ENCODE data around the gene CRHR2. TPM values are rescaled to one million over a fixed set of nuclear protein-coding genes. Genes with fewer than 3 reads are reported as not detected.

Gene CRHR2
- polyA plus RNA-seq, 1 donor from 2014 or later, result 0.15 TPM

DNA sequence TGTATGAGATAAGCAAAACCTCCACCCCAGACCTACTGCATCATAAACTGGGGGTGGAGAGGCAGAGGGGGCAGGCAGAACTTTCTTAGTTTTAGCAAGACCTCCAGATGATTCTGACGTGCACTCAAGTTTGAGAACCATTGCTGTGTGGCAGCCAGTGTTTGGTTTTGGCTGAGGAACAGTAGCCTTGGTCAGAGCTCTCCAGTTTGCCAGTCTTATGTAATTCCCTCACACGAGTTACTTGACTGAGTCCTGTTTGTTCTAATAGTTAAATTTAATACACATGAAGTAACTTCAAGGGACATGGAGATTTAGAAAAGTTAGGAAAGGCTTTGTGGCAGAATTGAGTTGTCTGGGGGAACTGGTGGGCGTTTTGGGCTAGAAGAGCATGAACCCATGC lies 49.0 kb downstream of the CRHR2 start:
- H3K36me3 ChIP-seq (ENCODE audit: insufficient read depth, low read length), result peaks cover 5% of the 10 kb centered on the region
- H3K4me2 ChIP-seq (ENCODE audit: low read length), result no peak overlapping the region
- TF ChIP-seq EP300 (conservative IDR thresholded peaks at IDR 0.05; ENCODE audit: poor library complexity, severe bottlenecking) (no peak), MXI1 (conservative IDR thresholded peaks at IDR 0.05; ENCODE audit: poor library complexity, severe bottlenecking) (no peak), TAF1 (IDR thresholded peaks at IDR 0.05; ENCODE audit: low read depth) (no peak), EZH2 (IDR thresholded peaks at IDR 0.05; ENCODE audit: borderline replicate concordance, insufficient read depth, low read length, poor library complexity, severe bottlenecking) (no peak), SMC3 (conservative IDR thresholded peaks at IDR 0.05; ENCODE audit: poor library complexity) (no peak), REST (IDR thresholded peaks at IDR 0.05; ENCODE audit: borderline replicate concordance) (no peak), RAD21 (conservative IDR thresholded peaks at IDR 0.05) (no peak), POLR2AphosphoS5 (IDR thresholded peaks at IDR 0.05) (no peak)
- TF ChIP-seq, protein P1, sequence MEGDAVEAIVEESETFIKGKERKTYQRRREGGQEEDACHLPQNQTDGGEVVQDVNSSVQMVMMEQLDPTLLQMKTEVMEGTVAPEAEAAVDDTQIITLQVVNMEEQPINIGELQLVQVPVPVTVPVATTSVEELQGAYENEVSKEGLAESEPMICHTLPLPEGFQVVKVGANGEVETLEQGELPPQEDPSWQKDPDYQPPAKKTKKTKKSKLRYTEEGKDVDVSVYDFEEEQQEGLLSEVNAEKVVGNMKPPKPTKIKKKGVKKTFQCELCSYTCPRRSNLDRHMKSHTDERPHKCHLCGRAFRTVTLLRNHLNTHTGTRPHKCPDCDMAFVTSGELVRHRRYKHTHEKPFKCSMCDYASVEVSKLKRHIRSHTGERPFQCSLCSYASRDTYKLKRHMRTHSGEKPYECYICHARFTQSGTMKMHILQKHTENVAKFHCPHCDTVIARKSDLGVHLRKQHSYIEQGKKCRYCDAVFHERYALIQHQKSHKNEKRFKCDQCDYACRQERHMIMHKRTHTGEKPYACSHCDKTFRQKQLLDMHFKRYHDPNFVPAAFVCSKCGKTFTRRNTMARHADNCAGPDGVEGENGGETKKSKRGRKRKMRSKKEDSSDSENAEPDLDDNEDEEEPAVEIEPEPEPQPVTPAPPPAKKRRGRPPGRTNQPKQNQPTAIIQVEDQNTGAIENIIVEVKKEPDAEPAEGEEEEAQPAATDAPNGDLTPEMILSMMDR (IDR thresholded peaks at IDR 0.05; ENCODE audit: poor library complexity, severe bottlenecking), result no peak
- H3K79me2 ChIP-seq (replicated peaks; ENCODE audit: insufficient read depth, low read length), result no peaks in the 10 kb centered on the region
- no peak overlapping the region for H3K27ac ChIP-seq (ENCODE audit: low read length)
- no peak overlapping the region for H3K9ac ChIP-seq (ENCODE audit: low read length)
- no peaks in the 10 kb centered on the region for H3K9me2 ChIP-seq (ENCODE audit: insufficient read depth, low read length)
- H2AFZ ChIP-seq (ENCODE audit: low read depth, low read length), result no peak overlapping the region
- H3K9me3 ChIP-seq (ENCODE audit: low read length), result no peaks in the 10 kb centered on the region
- H4K20me1 ChIP-seq (ENCODE audit: insufficient read depth), result no peaks in the 10 kb centered on the region
- H3F3A ChIP-seq (ENCODE audit: insufficient read depth, low read length, poor library complexity, severe bottlenecking), result no peaks in the 10 kb centered on the region
- H3K27me3 ChIP-seq (ENCODE audit: insufficient read depth, low read depth, low read length), result no peaks in the 10 kb centered on the region
- H3K4me3 ChIP-seq (ENCODE audit: low read length), result no peak overlapping the region

- Histone ChIP-seq H2AFZ (ENCODE audit: low read depth, low read length) (no peak overlapping the region), H3K9ac (ENCODE audit: low read length) (no peak overlapping the region), H3K27ac (ENCODE audit: low read length) (no peak overlapping the region), H3K9me3 (ENCODE audit: low read length) (no peaks in the 10 kb centered on the region), H3K4me2 (ENCODE audit: low read length) (no peak overlapping the region), H3K4me3 (ENCODE audit: low read length) (no peak overlapping the region), H3K27me3 (ENCODE audit: insufficient read depth, low read depth, low read length) (no peaks in the 10 kb centered on the region), H4K20me1 (ENCODE audit: insufficient read depth) (no peaks in the 10 kb centered on the region), H3K79me2 (replicated peaks; ENCODE audit: insufficient read depth, low read length) (no peaks in the 10 kb centered on the region), H3K36me3 (ENCODE audit: insufficient read depth, low read length) (peaks cover 8% of the 10 kb centered on the region), H3F3A (ENCODE audit: insufficient read depth, low read length, poor library complexity, severe bottlenecking) (no peaks in the 10 kb centered on the region), H3K9me2 (ENCODE audit: insufficient read depth, low read length) (no peaks in the 10 kb centered on the region)
- TF ChIP-seq, protein P1 (IDR thresholded peaks at IDR 0.05; ENCODE audit: poor library complexity, severe bottlenecking), result no peak
Measured at GRCh38 chr7:30630986-30631385, 51.3 kb downstream of the CRHR2 start.

All from neural cell (in vitro differentiated cells).